Neural cell (in vitro differentiated cells): ENCODE results near the gene FNDC3B.

Experiments
- CTCF ChIP-seq: fragments of 450-650 bp; IDR thresholded peaks from 2 replicates; pipeline ENCODE4 v1.5.1; 2014; ENCODE audit warnings: antibody characterized with exemption, mild to moderate bottlenecking, moderate library complexity; ENCODE audit not compliant: poor library complexity, severe bottlenecking
- MXI1 ChIP-seq: fragments of 450-650 bp; conservative IDR thresholded peaks from 2 replicates; pipeline ENCODE4 v1.6.1; 2014; ENCODE audit warnings: antibody characterized with exemption, mild to moderate bottlenecking; ENCODE audit not compliant: poor library complexity, severe bottlenecking
- POLR2AphosphoS5 ChIP-seq: IDR thresholded peaks from 2 replicates; pipeline ENCODE4 v1.6.1; 2012
- RAD21 ChIP-seq: fragments of 450-650 bp; conservative IDR thresholded peaks from 2 replicates; pipeline ENCODE4 v1.6.1; 2014; ENCODE audit warnings: antibody characterized with exemption, mild to moderate bottlenecking, moderate library complexity
- SMC3 ChIP-seq: fragments of 450-650 bp; conservative IDR thresholded peaks from 2 replicates; pipeline ENCODE4 v1.6.1; 2014; ENCODE audit warnings: antibody characterized with exemption, mild to moderate bottlenecking, moderate library complexity; ENCODE audit not compliant: poor library complexity
- TF ChIP-seq, protein P1 (sequence below): IDR thresholded peaks from 2 replicates; pipeline ENCODE4 v1.6.1; 2012; ENCODE audit warnings: borderline replicate concordance

DNA sequence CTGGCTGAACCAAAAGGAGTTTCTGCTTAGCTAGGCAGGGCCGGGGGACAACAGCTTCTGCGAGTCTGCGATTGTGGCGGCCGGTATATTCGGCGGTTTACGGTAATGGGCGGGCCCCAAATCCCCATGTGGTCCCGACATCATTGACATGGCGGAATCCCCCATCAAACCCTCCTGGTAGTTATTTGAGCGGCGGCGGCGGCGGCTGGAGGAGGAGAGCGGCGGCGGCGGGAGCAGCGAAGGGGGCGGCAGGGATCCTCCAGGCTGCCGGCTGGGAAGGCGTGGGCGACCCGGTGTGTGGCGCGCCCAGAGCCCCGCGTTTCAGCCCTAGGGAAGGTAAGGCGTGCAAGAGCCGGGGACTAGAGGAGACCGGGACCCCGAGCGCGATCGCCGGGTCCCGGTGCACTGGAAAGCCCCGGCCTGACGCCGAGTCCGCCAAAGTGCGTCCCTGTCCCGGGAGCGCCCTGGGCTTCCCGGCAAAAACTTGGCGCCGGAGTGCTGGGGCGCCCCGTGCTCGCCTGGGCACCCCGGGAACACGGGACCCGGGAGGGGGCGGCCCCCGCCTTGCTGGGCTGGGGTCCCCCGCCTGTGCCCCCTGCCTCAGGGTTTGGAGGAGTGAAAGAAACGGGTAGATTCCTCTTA is at the start of gene FNDC3B:
- TF ChIP-seq CTCF (no peak), MXI1 (peak; percentile 85), RAD21 (peak; percentile 62), SMC3 (peak; percentile 62), POLR2AphosphoS5 (peak; percentile 82)
- TF ChIP-seq, protein P1, sequence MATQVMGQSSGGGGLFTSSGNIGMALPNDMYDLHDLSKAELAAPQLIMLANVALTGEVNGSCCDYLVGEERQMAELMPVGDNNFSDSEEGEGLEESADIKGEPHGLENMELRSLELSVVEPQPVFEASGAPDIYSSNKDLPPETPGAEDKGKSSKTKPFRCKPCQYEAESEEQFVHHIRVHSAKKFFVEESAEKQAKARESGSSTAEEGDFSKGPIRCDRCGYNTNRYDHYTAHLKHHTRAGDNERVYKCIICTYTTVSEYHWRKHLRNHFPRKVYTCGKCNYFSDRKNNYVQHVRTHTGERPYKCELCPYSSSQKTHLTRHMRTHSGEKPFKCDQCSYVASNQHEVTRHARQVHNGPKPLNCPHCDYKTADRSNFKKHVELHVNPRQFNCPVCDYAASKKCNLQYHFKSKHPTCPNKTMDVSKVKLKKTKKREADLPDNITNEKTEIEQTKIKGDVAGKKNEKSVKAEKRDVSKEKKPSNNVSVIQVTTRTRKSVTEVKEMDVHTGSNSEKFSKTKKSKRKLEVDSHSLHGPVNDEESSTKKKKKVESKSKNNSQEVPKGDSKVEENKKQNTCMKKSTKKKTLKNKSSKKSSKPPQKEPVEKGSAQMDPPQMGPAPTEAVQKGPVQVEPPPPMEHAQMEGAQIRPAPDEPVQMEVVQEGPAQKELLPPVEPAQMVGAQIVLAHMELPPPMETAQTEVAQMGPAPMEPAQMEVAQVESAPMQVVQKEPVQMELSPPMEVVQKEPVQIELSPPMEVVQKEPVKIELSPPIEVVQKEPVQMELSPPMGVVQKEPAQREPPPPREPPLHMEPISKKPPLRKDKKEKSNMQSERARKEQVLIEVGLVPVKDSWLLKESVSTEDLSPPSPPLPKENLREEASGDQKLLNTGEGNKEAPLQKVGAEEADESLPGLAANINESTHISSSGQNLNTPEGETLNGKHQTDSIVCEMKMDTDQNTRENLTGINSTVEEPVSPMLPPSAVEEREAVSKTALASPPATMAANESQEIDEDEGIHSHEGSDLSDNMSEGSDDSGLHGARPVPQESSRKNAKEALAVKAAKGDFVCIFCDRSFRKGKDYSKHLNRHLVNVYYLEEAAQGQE, result peak; percentile 59
